Mesangial cell (primary cell): Measurements from ENCODE around the gene PLEKHH3. TPM values are rescaled to one million over a fixed set of nuclear protein-coding genes. Genes with fewer than 3 reads are reported as not detected.

Experiments used
- total RNA-seq: library from RNA; depleted of rRNA; stranded (reverse); fragments of >200 nt; gene quantifications from 2 replicates; pipeline ENCODE4 v1.2.3, GENCODE V29; 2015

PLEKHH3 gene, protein sequence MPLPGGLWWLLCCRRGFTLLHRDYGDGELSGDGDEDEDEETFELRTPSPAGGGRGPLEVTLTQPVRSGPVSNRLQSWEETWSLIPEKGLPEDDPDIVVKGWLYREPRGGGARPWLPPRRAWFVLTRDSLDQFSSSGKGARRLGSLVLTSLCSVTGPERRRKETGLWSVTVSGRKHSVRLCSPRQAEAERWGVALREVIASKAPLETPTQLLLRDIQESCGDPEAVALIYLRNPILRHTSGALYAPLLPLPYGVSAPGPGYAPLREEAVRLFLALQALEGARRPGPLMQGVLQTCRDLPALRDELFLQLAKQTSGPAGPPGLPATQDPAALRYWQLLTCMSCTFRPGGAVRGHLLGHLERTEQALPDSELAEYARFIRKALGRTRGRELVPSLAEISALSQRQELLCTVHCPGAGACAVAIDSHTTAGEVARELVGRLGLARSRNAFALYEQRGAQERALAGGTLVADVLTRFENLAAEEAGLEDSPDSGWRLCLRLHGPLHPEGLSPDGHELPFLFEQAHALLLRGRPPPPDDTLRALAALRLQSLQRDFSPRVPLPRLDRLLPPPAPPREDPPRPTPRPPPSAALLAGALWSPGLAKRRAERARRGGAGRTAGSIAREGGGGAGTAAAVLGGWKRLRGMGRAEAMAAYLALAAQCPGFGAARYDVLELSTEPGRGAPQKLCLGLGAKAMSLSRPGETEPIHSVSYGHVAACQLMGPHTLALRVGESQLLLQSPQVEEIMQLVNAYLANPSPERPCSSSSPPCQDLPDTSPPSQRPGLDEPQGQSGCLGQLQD
- total RNA-seq = 15.8 and 22.2 TPM in 2 replicates

DNA sequence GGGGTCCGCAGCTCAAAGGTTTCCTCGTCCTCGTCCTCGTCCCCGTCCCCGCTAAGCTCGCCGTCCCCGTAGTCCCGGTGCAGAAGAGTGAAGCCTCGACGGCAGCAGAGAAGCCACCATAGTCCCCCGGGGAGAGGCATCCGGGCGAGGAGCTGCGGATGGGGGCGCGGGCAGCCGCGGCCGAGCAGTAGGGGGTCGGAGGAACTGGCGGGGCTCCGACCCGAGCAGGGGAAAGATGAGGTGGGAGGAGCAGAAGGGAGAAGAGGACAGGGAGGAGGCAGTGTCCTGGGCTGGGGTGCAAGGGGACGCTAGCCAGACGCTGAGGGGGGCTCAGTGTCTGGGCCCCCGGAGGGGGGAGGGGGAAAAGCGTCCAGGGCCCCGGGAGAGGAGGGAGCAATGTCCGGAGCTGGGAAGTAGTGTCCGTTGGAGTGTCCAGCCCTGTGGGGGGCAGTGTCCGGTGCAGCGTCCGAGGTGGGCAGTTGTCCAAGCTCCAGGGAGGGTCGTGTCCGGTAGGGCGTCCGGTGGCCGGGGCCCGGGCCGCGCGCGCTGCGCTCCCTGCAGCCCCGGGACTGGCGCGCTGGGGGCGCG lies at the start of gene PLEKHH3:
PLEKHH3 (minus strand) TSS at position 571 of the 588 bp plus-strand sequence; CDS start at position 140, 431 bp downstream.

DNA sequence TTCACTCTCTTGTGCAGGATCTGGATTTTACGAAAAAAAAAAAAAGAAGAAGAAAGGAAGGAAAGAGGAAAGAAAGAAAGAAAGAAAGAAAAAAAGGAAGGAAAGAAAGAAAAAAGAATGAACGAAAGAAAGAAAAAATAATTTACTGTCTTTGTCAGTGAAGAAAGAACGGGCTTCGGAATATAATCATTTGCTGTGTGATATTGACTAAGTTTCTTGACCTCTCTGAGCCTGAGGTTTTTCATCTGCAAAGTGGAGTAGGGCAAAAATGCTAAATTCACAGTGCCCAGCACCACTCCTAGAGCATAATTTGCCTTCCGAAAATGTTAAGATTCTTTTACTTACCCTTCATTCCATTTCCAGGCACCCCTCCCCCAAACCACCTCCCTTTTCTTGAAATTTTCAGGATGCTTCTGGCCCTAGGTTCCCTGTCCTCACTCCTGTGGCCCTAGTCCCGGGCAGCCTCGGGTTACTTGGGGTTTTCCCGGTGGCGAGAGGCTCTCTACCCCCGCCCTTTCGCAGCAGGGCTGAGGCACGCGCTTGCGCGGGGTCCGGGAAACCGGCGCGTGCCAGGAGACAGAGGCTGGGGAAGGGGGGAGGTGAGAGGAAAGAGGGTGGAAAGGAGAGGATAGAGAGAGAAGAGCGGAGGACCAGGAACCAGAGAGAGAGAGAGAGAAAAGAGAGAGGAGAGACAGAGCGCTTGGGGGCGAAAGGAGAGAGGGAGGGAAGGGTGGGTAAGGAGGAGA lies 5.4 kb upstream of the PLEKHH3 start, which contains the start of gene CNTNAP1:
CNTNAP1 (plus strand) TSS at position 556 of the 746 bp plus-strand sequence. CDS start 299 bp downstream, outside the sequence.

DNA sequence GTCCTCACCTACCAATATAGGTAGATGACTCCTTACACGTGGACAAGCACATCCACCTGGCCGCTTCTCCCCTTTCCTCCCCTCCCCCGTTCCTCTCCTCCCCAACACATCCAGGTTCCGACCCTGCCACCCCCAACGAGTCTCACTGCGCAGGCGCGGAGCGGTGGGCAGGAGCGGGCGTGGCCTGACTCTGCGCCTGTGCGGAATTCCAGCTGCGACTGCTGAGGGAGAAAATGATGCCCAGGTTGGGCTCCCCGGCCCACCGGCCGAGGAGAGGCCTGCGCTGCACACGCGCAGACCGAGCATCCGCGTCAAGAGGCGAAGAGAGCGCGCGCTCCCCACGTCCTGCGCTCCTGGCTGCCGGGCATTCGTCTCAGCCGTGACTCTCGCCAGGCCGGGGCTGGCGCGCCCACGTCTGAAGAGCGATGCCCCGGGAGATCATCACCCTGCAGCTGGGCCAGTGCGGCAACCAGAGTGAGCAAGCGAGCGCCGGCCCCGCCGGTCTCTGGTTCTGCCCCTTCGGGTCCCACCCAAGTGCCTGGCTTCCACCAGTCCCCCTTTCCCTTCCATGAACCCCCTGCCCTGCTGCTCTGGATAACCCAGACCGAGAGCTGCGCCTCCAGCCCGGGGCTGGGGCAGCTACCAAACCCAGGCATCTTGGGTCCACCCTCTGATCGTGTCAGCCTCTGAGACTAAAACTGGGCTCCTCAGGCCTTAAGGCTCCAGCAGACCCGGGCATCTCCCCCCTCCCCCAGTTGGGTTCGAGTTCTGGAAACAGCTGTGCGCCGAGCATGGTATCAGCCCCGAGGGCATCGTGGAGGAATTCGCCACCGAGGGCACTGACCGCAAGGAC lies 17.5 kb downstream of the PLEKHH3 start, which contains the start of gene TUBG2:
TUBG2 (plus strand) TSS at position 206 of the 853 bp plus-strand sequence; CDS start at position 426, 220 bp downstream.

Other genes with a start within 250 kb of the PLEKHH3 start
- 27.1 and 55.4 TPM in 2 replicates for gene ATP6V0A1, start 218.1 kb downstream of the PLEKHH3 start, total RNA-seq
- gene NAGLU, start 140.8 kb downstream of the PLEKHH3 start, total RNA-seq = 35.8 and 77.3 TPM in 2 replicates
- gene HSD17B1, start 124.1 kb downstream of the PLEKHH3 start, total RNA-seq = 1.1 and 4.4 TPM in 2 replicates
- gene COASY, start 114.8 kb downstream of the PLEKHH3 start, total RNA-seq = 44.5 and 55.6 TPM in 2 replicates
- gene MLX, start 109.9 kb downstream of the PLEKHH3 start, total RNA-seq = 26.2 and 27.4 TPM in 2 replicates
- 2.2 and 13.2 TPM in 2 replicates for gene PSMC3IP, start 99.3 kb downstream of the PLEKHH3 start, total RNA-seq
- 40.9 and 65.5 TPM in 2 replicates for gene RETREG3, start 67.6 kb downstream of the PLEKHH3 start, total RNA-seq
- gene TUBG1, start 67.3 kb downstream of the PLEKHH3 start, total RNA-seq = 56.2 and 201 TPM in 2 replicates
- 17.1 and 18.9 TPM in 2 replicates for gene TUBG2, start 17.7 kb downstream of the PLEKHH3 start, total RNA-seq
- 5.4 and 13.8 TPM in 2 replicates for gene CCR10, start 4.8 kb upstream of the PLEKHH3 start, total RNA-seq
- gene CNTNAP1, start 5.5 kb upstream of the PLEKHH3 start, total RNA-seq = 9.8 and 15.8 TPM in 2 replicates
- 5.2 and 15.0 TPM in 2 replicates for gene EZH1, start 68.0 kb upstream of the PLEKHH3 start, total RNA-seq
- 5.1 TPM in 2 replicates for gene RAMP2, start 84.2 kb upstream of the PLEKHH3 start, total RNA-seq
- 123 and 129 TPM in 2 replicates for gene VPS25, start 96.5 kb upstream of the PLEKHH3 start, total RNA-seq
- 4.8 and 6.7 TPM in 2 replicates for gene WNK4, start 103.6 kb upstream of the PLEKHH3 start, total RNA-seq
- gene COA3, start 121.7 kb upstream of the PLEKHH3 start, total RNA-seq = 73.0 and 80.6 TPM in 2 replicates
- gene CNTD1, start 121.9 kb upstream of the PLEKHH3 start, total RNA-seq = not detected in 2 replicates
- gene BECN1, start 147.3 kb upstream of the PLEKHH3 start, total RNA-seq = 103 and 170 TPM in 2 replicates
- 77.8 and 137 TPM in 2 replicates for gene PSME3, start 156.4 kb upstream of the PLEKHH3 start, total RNA-seq
- gene AOC2, start 167.6 kb upstream of the PLEKHH3 start, total RNA-seq = 0.65 and 0.89 TPM in 2 replicates
- gene AOC3, start 174.2 kb upstream of the PLEKHH3 start, total RNA-seq = 0.38 TPM in 1 of 2 replicates, not detected in the other
- not detected in 2 replicates for gene G6PC1, start 223.8 kb upstream of the PLEKHH3 start, total RNA-seq